DOHH2 (cell line): Measurements from ENCODE around the gene NCDN.

Experiments
- H3F3A ChIP-seq: fragments of 200-600 bp; sonication (generic), shearing (Covaris generic); 2 replicates; pipeline ENCODE4 v1.6.0; 2016; ENCODE audit warnings: antibody characterized with exemption, mild to moderate bottlenecking; ENCODE audit not compliant: control insufficient read depth, insufficient read depth
- H3K27ac ChIP-seq: fragments of 200-600 bp; sonication (generic); 2 replicates; pipeline ENCODE4 v1.5.1; 2014; ENCODE audit warnings: low read depth, mild to moderate bottlenecking, low read length, moderate library complexity
- H3K27me3 ChIP-seq: fragments of 200-600 bp; sonication (generic); 2 replicates; pipeline ENCODE4 v1.6.1; 2014; ENCODE audit warnings: mild to moderate bottlenecking, low read length, mixed read lengths; ENCODE audit not compliant: control insufficient read depth
- H3K36me3 ChIP-seq: fragments of 200-600 bp; sonication (generic); 2 replicates; pipeline ENCODE4 v1.6.1; 2014; ENCODE audit warnings: mild to moderate bottlenecking, low read length, moderate library complexity, mixed read lengths; ENCODE audit not compliant: control insufficient read depth
- H3K4me1 ChIP-seq: fragments of 200-600 bp; sonication (generic); 2 replicates; pipeline ENCODE4 v1.6.1; 2014; ENCODE audit warnings: mild to moderate bottlenecking, low read length, mixed read lengths; ENCODE audit not compliant: control insufficient read depth
- H3K4me2 ChIP-seq: fragments of 200-600 bp; sonication (generic); 2 replicates; pipeline ENCODE4 v1.6.0; 2014; ENCODE audit warnings: mild to moderate bottlenecking, low read length, moderate library complexity
- H3K4me3 ChIP-seq: fragments of 200-600 bp; sonication (generic); 2 replicates; pipeline ENCODE4 v1.5.1; 2014; ENCODE audit warnings: mild to moderate bottlenecking, low read length, mixed read lengths
- H3K79me2 ChIP-seq: fragments of 200-600 bp; sonication (generic); 2 replicates; pipeline ENCODE4 v1.6.1; 2014; ENCODE audit warnings: mild to moderate bottlenecking, low read length, mixed read lengths; ENCODE audit not compliant: control insufficient read depth
- H3K9me2 ChIP-seq: fragments of 200-600 bp; sonication (generic); replicated peaks from 2 replicates; pipeline ENCODE4 v1.6.1; 2014; ENCODE audit warnings: mild to moderate bottlenecking, low read length, mixed read lengths; ENCODE audit not compliant: control insufficient read depth
- H3K9me3 ChIP-seq: fragments of 200-600 bp; sonication (generic); 2 replicates; pipeline ENCODE4 v1.6.1; 2014; ENCODE audit warnings: antibody characterized with exemption, low read length, mixed read lengths; ENCODE audit not compliant: control insufficient read depth, insufficient read depth
- H4K20me1 ChIP-seq: fragments of 200-600 bp; sonication (generic); 2 replicates; pipeline ENCODE4 v1.6.0; 2014; ENCODE audit warnings: low read depth, mild to moderate bottlenecking, antibody characterized with exemption, low read length, moderate library complexity; ENCODE audit not compliant: control insufficient read depth, insufficient read depth
- CTCF ChIP-seq: fragments of 200-600 bp; sonication (generic); IDR thresholded peaks from one replicate; pipeline ENCODE4 v1.5.1; 2014; ENCODE audit warnings: antibody characterized with exemption, mild to moderate bottlenecking, low read depth, low read length; ENCODE audit not compliant: poor library complexity, severe bottlenecking
- EZH2phosphoT487 ChIP-seq: fragments of 200-600 bp; sonication (generic); IDR thresholded peaks from 2 replicates; pipeline ENCODE4 v1.6.1; 2017; ENCODE audit warnings: borderline replicate concordance, mild to moderate bottlenecking, antibody characterized with exemption, low read length, moderate library complexity, mixed read lengths

NCDN gene

DNA sequence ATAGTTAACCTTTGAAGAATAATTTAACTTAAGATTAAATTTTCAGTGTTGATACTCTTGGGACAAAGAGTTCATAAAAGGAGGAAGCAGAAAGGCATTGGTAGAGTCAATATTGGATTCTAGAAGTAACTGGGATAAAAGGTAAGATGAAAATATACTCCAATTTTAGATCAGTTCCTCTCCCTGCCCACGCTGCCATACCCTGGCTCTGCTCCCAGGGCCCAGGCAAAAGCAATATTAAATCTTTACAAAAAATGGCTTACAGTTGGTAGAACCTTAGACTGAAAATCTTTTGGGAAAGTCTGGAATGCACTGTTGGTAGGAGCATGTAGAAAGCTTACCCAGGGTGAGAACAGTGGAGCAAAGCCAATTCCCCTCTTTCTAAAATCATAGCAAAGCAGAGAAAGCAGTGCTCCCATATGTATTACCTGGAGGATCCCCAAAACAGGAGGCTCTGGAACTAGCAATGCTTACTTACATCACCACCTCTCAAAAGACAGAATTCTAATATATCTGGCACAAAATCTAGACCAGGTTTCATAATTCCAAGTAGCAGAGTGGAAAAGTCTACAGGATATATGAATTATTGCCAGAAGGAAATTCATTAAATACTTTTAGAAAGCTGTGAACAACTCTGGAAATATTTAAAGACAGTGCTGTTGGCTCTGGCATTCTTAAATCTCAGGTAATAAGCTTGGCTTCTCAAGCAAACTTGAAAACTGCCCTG lies 24.9 kb upstream of the NCDN start:
- peaks cover 6% of the 10 kb centered on the region; the same call in 1 of the 2 replicates for H3K9me3 ChIP-seq
- no peaks in the 10 kb centered on the region for H3K27me3 ChIP-seq
- no peaks in the 10 kb centered on the region for H3K9me2 ChIP-seq
- no peaks in the 10 kb centered on the region for H3K79me2 ChIP-seq
- H3K4me2 ChIP-seq = no peak overlapping the region
- TF ChIP-seq CTCF = no peak
- no peaks in the 10 kb centered on the region for H4K20me1 ChIP-seq
- H3K36me3 ChIP-seq = peaks cover 22% of the 10 kb centered on the region
- no peak overlapping the region for H3K4me3 ChIP-seq
- H3K27ac ChIP-seq = no peak overlapping the region
- H3F3A ChIP-seq = no peaks in the 10 kb centered on the region
- no peaks in the 10 kb centered on the region for H3K4me1 ChIP-seq

DNA sequence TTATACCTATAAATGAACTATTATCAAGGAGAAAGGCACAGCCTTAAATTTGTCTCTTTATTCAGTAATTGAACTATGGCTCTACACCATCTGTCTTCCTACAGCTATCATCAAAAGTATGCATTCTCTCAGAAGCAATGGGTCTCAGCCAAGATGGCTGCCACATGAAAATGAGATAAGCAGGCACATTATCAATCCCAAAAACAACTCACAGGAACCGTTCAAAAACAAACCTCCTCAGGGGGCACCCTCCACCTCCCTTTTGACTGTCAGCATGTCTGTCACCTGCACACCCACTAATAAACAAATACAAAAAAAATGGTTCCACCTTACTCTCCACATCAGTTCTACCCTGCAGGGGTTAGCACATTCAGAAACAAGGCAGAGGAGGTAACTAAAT lies 24.0 kb upstream of the NCDN start:
- H3K4me2 ChIP-seq = no peak overlapping the region
- no peak overlapping the region for H3K4me3 ChIP-seq
- H3K4me1 ChIP-seq = peaks cover 2% of the 10 kb centered on the region
- TF ChIP-seq CTCF = no peak
- TF ChIP-seq EZH2phosphoT487 = no peak
- H4K20me1 ChIP-seq = no peaks in the 10 kb centered on the region
- no peaks in the 10 kb centered on the region for H3F3A ChIP-seq
- peaks cover 23% of the 10 kb centered on the region for H3K36me3 ChIP-seq
- no peak overlapping the region for H3K27ac ChIP-seq
- peaks cover 6% of the 10 kb centered on the region; the same call in 1 of the 2 replicates for H3K9me3 ChIP-seq
- no peaks in the 10 kb centered on the region for H3K27me3 ChIP-seq
- no peaks in the 10 kb centered on the region for H3K9me2 ChIP-seq
- no peaks in the 10 kb centered on the region for H3K79me2 ChIP-seq

DNA sequence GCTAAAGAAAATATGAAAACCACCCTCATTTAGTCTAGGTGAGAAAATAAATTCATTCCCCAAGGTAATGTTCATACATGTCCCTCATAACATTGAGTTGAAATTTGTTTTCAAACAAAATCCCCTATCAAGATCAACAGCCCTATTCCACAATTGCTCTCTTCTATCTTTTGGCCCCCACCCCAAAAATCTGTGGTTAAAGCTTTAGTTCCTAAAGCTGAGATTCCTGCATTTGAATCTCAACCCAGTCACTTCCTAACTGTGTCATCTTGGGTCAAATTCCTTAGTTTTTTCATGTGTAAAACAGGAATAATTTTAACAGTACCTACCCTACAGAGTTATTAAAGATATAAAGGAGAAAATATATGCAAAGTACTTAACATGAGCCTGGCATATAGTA lies 22.4 kb upstream of the NCDN start:
- no peak overlapping the region for H3K4me2 ChIP-seq
- H3K9me2 ChIP-seq = no peaks in the 10 kb centered on the region
- peaks cover 36% of the 10 kb centered on the region for H3K36me3 ChIP-seq
- no peaks in the 10 kb centered on the region for H3K27me3 ChIP-seq
- H3K4me3 ChIP-seq = no peak overlapping the region
- peaks cover 18% of the 10 kb centered on the region for H3K4me1 ChIP-seq
- H3K9me3 ChIP-seq = peaks cover 6% of the 10 kb centered on the region; the same call in 1 of the 2 replicates
- no peak overlapping the region for H3K27ac ChIP-seq
- no peak for TF ChIP-seq CTCF
- TF ChIP-seq EZH2phosphoT487 = no peak
- no peaks in the 10 kb centered on the region for H4K20me1 ChIP-seq
- H3F3A ChIP-seq = no peaks in the 10 kb centered on the region; the same call in 1 of the 2 replicates
- peaks cover 5% of the 10 kb centered on the region; the same call in 1 of the 2 replicates for H3K79me2 ChIP-seq
